OCI-LY1 (cell line): ENCODE results near the gene CEMIP2.

Source experiments
- H2AFZ ChIP-seq: fragments of 200-600 bp; sonication (generic), shearing (Covaris generic); 2 replicates; pipeline ENCODE4 v1.6.0; 2014; ENCODE audit warnings: antibody characterized with exemption, mild to moderate bottlenecking, low read length
- H3F3A ChIP-seq: fragments of 200-600 bp; sonication (generic), shearing (Covaris generic); 2 replicates; pipeline ENCODE4 v1.6.0; 2014; ENCODE audit warnings: mild to moderate bottlenecking, antibody characterized with exemption, low read length, moderate library complexity; ENCODE audit not compliant: insufficient read depth
- H3K27ac ChIP-seq: fragments of 200-600 bp; sonication (generic); 2 replicates; pipeline ENCODE4 v1.5.1; 2014; ENCODE audit warnings: low read length, mixed run types, mild to moderate bottlenecking, low read depth; ENCODE audit not compliant: poor library complexity, severe bottlenecking
- H3K27me3 ChIP-seq: fragments of 200-600 bp; sonication (generic); 2 replicates; pipeline ENCODE4 v1.6.0; 2014; ENCODE audit warnings: antibody characterized with exemption, mild to moderate bottlenecking, low read length, moderate library complexity; ENCODE audit not compliant: insufficient read depth
- H3K36me3 ChIP-seq: fragments of 200-600 bp; sonication (generic); 2 replicates; pipeline ENCODE4 v1.6.1; 2014; ENCODE audit warnings: mild to moderate bottlenecking, antibody characterized with exemption, low read length, moderate library complexity, mixed read lengths; ENCODE audit not compliant: insufficient read depth
- H3K4me1 ChIP-seq: fragments of 200-600 bp; sonication (generic); 2 replicates; pipeline ENCODE4 v1.5.1; 2014; ENCODE audit warnings: mild to moderate bottlenecking, low read length, moderate library complexity; ENCODE audit not compliant: insufficient read depth, severe bottlenecking
- H3K4me2 ChIP-seq: fragments of 200-600 bp; sonication (generic), shearing (Covaris generic); 2 replicates; pipeline ENCODE4 v1.6.1; 2014; ENCODE audit warnings: low read length
- H3K4me3 ChIP-seq: fragments of 200-600 bp; sonication (generic); 2 replicates; pipeline ENCODE4 v1.5.1; 2014; ENCODE audit warnings: low read length, low read depth, mild to moderate bottlenecking, mixed read lengths; ENCODE audit not compliant: poor library complexity, severe bottlenecking
- H3K79me2 ChIP-seq: fragments of 200-600 bp; shearing (Covaris generic); 2 replicates; pipeline ENCODE4 v1.6.1; 2016; ENCODE audit warnings: mixed run types, low read length, mixed read lengths; ENCODE audit not compliant: insufficient read depth
- H3K9ac ChIP-seq: fragments of 200-600 bp; sonication (generic), shearing (Covaris generic); 2 replicates; pipeline ENCODE4 v1.6.1; 2014; ENCODE audit warnings: mild to moderate bottlenecking, low read length, mixed read lengths
- H3K9me2 ChIP-seq: fragments of 200-600 bp; sonication (generic), shearing (Covaris generic); 2 replicates; pipeline ENCODE4 v1.6.1; 2014; ENCODE audit warnings: low read depth, mild to moderate bottlenecking, low read length, mixed read lengths
- H3K9me3 ChIP-seq: fragments of 200-600 bp; shearing (Covaris generic); 2 replicates; pipeline ENCODE4 v1.6.1; 2014; ENCODE audit warnings: low read length, mixed read lengths
- H4K20me1 ChIP-seq: fragments of 200-600 bp; sonication (generic), shearing (Covaris generic); 2 replicates; pipeline ENCODE4 v1.6.0; 2016; ENCODE audit warnings: mild to moderate bottlenecking, low read length; ENCODE audit not compliant: insufficient read depth
- CTCF ChIP-seq: fragments of 200-600 bp; sonication (generic), shearing (Covaris generic); IDR thresholded peaks from 2 replicates; pipeline ENCODE4 v1.5.1; 2017; ENCODE audit warnings: mild to moderate bottlenecking, antibody characterized with exemption, low read length, moderate library complexity, mixed read lengths
- EZH2 ChIP-seq: fragments of 200-600 bp; sonication (generic), shearing (Covaris generic); IDR thresholded peaks from 2 replicates; pipeline ENCODE4 v1.8.0; 2017; ENCODE audit warnings: borderline replicate concordance, mixed run types, mild to moderate bottlenecking, antibody characterized with exemption, low read length, moderate library complexity, mixed read lengths

Gene CEMIP2

GRCh38 chr9:71748280-71748743 lies 20.0 kb downstream of the CEMIP2 start:
- H3K27ac ChIP-seq, result no peak overlapping the region
- H3K4me1 ChIP-seq, result no peaks in the 10 kb centered on the region
- no peaks in the 10 kb centered on the region for H3K9me2 ChIP-seq
- no peak overlapping the region for H3K4me2 ChIP-seq
- no peak overlapping the region for H3K4me3 ChIP-seq
- no peak overlapping the region for H3K9ac ChIP-seq
- H3F3A ChIP-seq, result no peaks in the 10 kb centered on the region
- H2AFZ ChIP-seq, result no peak overlapping the region
- no peaks in the 10 kb centered on the region for H3K27me3 ChIP-seq
- no peaks in the 10 kb centered on the region for H3K9me3 ChIP-seq
- H3K36me3 ChIP-seq, result no peaks in the 10 kb centered on the region
- no peaks in the 10 kb centered on the region for H3K79me2 ChIP-seq
- no peaks in the 10 kb centered on the region for H4K20me1 ChIP-seq
- no peak for TF ChIP-seq EZH2

- H3K27me3 ChIP-seq, result no peaks in the 10 kb centered on the region
- H3K27ac ChIP-seq, result no peak overlapping the region
- H3K4me2 ChIP-seq, result no peak overlapping the region
- no peak overlapping the region for H3K9ac ChIP-seq
- no peaks in the 10 kb centered on the region for H3K9me2 ChIP-seq
- H3K79me2 ChIP-seq, result no peaks in the 10 kb centered on the region
- no peak overlapping the region for H3K4me3 ChIP-seq
- H2AFZ ChIP-seq, result no peak overlapping the region
- H4K20me1 ChIP-seq, result no peaks in the 10 kb centered on the region
- no peaks in the 10 kb centered on the region for H3K9me3 ChIP-seq
- H3K36me3 ChIP-seq, result no peaks in the 10 kb centered on the region
- no peaks in the 10 kb centered on the region for H3F3A ChIP-seq
- H3K4me1 ChIP-seq, result no peaks in the 10 kb centered on the region
- no peak for TF ChIP-seq CTCF
- no peak for TF ChIP-seq EZH2
Observed at GRCh38 chr9:71747576-71747975, 20.7 kb downstream of the CEMIP2 start.

- H3K79me2 ChIP-seq, result no peaks in the 10 kb centered on the region
- H3K27me3 ChIP-seq, result no peaks in the 10 kb centered on the region
- no peaks in the 10 kb centered on the region for H3K9me3 ChIP-seq
- H3K27ac ChIP-seq, result no peak overlapping the region
- no peaks in the 10 kb centered on the region for H4K20me1 ChIP-seq
- H3K4me1 ChIP-seq, result no peaks in the 10 kb centered on the region
- no peak overlapping the region for H3K9ac ChIP-seq
- TF ChIP-seq CTCF (no peak), EZH2 (no peak)
- no peaks in the 10 kb centered on the region for H3F3A ChIP-seq
- no peaks in the 10 kb centered on the region for H3K9me2 ChIP-seq
- H2AFZ ChIP-seq, result no peak overlapping the region
- H3K4me3 ChIP-seq, result no peak overlapping the region
- no peak overlapping the region for H3K4me2 ChIP-seq
- no peaks in the 10 kb centered on the region for H3K36me3 ChIP-seq
Observed at GRCh38 chr9:71746758-71747125, 21.6 kb downstream of the CEMIP2 start.

- Histone ChIP-seq H3K27me3 (no peaks in the 10 kb centered on the region), H4K20me1 (no peaks in the 10 kb centered on the region), H2AFZ (no peak overlapping the region), H3K4me3 (no peak overlapping the region), H3K36me3 (no peaks in the 10 kb centered on the region), H3K9me3 (no peaks in the 10 kb centered on the region), H3K9me2 (no peaks in the 10 kb centered on the region), H3F3A (no peaks in the 10 kb centered on the region), H3K79me2 (no peaks in the 10 kb centered on the region), H3K4me2 (no peak overlapping the region), H3K4me1 (no peaks in the 10 kb centered on the region), H3K27ac (no peak overlapping the region), H3K9ac (no peak overlapping the region)
- TF ChIP-seq EZH2 (no peak), CTCF (no peak)
Observed at GRCh38 chr9:71746023-71746757, 22.1 kb downstream of the CEMIP2 start.
